HK-2 (cell line): ENCODE data around the gene STX11.
A peak's percentile ranks its signal among the peaks of the same experiment; 100 is the strongest.
"Not testable (repeated sequence)": the region's sequence is repeated elsewhere in the genome, so short reads cannot be mapped to it uniquely, and the experiment has no call there.

Experiments
- DNase-seq: peaks from one replicate; pipeline ENCODE4 v3.0.0-alpha.2; 2018; ENCODE audit not compliant: unreplicated experiment

STX11 gene

GRCh38 chr6:144149894-144150709 lies at the start of gene STX11:
Gene STX11 (plus strand): TSS chr6:144150517. CDS start chr6:144186628, 36,111 bp downstream.
- DNase-seq: peak; percentile 59

GRCh38 chr6:144103026-144103563 lies 47.2 kb upstream of the STX11 start:
- no peak for DNase-seq

- DNase-seq: no peak
These were observed 45.8 kb upstream of the STX11 start for GRCh38 chr6:144104488-144104887.

GRCh38 chr6:144104898-144105487 lies 45.3 kb upstream of the STX11 start:
- no peak for DNase-seq

GRCh38 chr6:144106206-144106605 lies 44.1 kb upstream of the STX11 start:
- DNase-seq: no peak

GRCh38 chr6:144110210-144110609 lies 40.1 kb upstream of the STX11 start:
- DNase-seq: no peak

- no peak for DNase-seq
These were observed 37.0 kb upstream of the STX11 start for GRCh38 chr6:144113366-144113765.

- DNase-seq: no peak
These were observed 35.1 kb upstream of the STX11 start for GRCh38 chr6:144115219-144115618.

GRCh38 chr6:144119376-144119775 lies 30.9 kb upstream of the STX11 start:
- DNase-seq: no peak

GRCh38 chr6:144122861-144123260 lies 27.5 kb upstream of the STX11 start:
- no peak for DNase-seq

GRCh38 chr6:144123421-144123820 lies 26.9 kb upstream of the STX11 start:
- DNase-seq: no peak

GRCh38 chr6:144123836-144124235 lies 26.5 kb upstream of the STX11 start:
- no peak for DNase-seq

- DNase-seq: no peak
These were observed 23.2 kb upstream of the STX11 start for GRCh38 chr6:144127097-144127496.

GRCh38 chr6:144129469-144129868 lies 20.8 kb upstream of the STX11 start:
- DNase-seq: no peak

- no peak for DNase-seq
These were observed 19.0 kb upstream of the STX11 start for GRCh38 chr6:144131248-144131709.

GRCh38 chr6:144132167-144132690 lies 18.1 kb upstream of the STX11 start:
- DNase-seq: not testable (repeated sequence)

GRCh38 chr6:144133225-144133821 lies 17.0 kb upstream of the STX11 start:
- no peak for DNase-seq

- DNase-seq: no peak
These were observed 16.1 kb upstream of the STX11 start for GRCh38 chr6:144134176-144134575.

- DNase-seq: no peak
These were observed 15.6 kb upstream of the STX11 start for GRCh38 chr6:144134737-144135136.

- no peak for DNase-seq
These were observed 11.8 kb upstream of the STX11 start for GRCh38 chr6:144138542-144138941.

- DNase-seq: no peak
These were observed 10.5 kb upstream of the STX11 start for GRCh38 chr6:144139817-144140216.

GRCh38 chr6:144140867-144141266 lies 9.4 kb upstream of the STX11 start:
- DNase-seq: no peak
